ENCODE results near the gene RBMS3. TPM values are rescaled to one million over a fixed set of nuclear protein-coding genes. Genes with fewer than 3 reads are reported as not detected.

The RBMS3 gene
- total and polyA plus RNA-seq, 2 experiments from 2014 or later = 3.2 to 7.4 TPM

- Histone ChIP-seq H4K20me1 (replicated peaks; ENCODE audit: insufficient read depth) (no peaks in the 10 kb centered on the region), H3K27ac (ENCODE audit: low read depth) (no peak overlapping the region), H3K4me2 (no peak overlapping the region), H3K4me3 (no peak overlapping the region), H2AFZ (no peak overlapping the region), H3K36me3 (ENCODE audit: insufficient read depth) (no peaks in the 10 kb centered on the region), H3K79me2 (replicated peaks; ENCODE audit: insufficient read depth) (no peaks in the 10 kb centered on the region), H3K4me1 (ENCODE audit: insufficient read depth) (peaks cover 43% of the 10 kb centered on the region), H3K27me3 (ENCODE audit: insufficient read depth) (no peaks in the 10 kb centered on the region), H3K9me2 (ENCODE audit: insufficient read depth) (no peaks in the 10 kb centered on the region), H3F3A (replicated peaks; ENCODE audit: low read depth) (no peaks in the 10 kb centered on the region)
- Mint-ChIP-seq H3K36me3 (ENCODE audit: low read depth) (no peaks in the 10 kb centered on the region), H3K27ac (no peak overlapping the region), H3K9me3 (no peaks in the 10 kb centered on the region), H3K27me3 (ENCODE audit: insufficient read depth, low read depth, poor library complexity) (no peaks in the 10 kb centered on the region), H3K4me3 (no peak overlapping the region), H3K4me1 (peaks cover 47% of the 10 kb centered on the region)
- TF ChIP-seq, protein P1, sequence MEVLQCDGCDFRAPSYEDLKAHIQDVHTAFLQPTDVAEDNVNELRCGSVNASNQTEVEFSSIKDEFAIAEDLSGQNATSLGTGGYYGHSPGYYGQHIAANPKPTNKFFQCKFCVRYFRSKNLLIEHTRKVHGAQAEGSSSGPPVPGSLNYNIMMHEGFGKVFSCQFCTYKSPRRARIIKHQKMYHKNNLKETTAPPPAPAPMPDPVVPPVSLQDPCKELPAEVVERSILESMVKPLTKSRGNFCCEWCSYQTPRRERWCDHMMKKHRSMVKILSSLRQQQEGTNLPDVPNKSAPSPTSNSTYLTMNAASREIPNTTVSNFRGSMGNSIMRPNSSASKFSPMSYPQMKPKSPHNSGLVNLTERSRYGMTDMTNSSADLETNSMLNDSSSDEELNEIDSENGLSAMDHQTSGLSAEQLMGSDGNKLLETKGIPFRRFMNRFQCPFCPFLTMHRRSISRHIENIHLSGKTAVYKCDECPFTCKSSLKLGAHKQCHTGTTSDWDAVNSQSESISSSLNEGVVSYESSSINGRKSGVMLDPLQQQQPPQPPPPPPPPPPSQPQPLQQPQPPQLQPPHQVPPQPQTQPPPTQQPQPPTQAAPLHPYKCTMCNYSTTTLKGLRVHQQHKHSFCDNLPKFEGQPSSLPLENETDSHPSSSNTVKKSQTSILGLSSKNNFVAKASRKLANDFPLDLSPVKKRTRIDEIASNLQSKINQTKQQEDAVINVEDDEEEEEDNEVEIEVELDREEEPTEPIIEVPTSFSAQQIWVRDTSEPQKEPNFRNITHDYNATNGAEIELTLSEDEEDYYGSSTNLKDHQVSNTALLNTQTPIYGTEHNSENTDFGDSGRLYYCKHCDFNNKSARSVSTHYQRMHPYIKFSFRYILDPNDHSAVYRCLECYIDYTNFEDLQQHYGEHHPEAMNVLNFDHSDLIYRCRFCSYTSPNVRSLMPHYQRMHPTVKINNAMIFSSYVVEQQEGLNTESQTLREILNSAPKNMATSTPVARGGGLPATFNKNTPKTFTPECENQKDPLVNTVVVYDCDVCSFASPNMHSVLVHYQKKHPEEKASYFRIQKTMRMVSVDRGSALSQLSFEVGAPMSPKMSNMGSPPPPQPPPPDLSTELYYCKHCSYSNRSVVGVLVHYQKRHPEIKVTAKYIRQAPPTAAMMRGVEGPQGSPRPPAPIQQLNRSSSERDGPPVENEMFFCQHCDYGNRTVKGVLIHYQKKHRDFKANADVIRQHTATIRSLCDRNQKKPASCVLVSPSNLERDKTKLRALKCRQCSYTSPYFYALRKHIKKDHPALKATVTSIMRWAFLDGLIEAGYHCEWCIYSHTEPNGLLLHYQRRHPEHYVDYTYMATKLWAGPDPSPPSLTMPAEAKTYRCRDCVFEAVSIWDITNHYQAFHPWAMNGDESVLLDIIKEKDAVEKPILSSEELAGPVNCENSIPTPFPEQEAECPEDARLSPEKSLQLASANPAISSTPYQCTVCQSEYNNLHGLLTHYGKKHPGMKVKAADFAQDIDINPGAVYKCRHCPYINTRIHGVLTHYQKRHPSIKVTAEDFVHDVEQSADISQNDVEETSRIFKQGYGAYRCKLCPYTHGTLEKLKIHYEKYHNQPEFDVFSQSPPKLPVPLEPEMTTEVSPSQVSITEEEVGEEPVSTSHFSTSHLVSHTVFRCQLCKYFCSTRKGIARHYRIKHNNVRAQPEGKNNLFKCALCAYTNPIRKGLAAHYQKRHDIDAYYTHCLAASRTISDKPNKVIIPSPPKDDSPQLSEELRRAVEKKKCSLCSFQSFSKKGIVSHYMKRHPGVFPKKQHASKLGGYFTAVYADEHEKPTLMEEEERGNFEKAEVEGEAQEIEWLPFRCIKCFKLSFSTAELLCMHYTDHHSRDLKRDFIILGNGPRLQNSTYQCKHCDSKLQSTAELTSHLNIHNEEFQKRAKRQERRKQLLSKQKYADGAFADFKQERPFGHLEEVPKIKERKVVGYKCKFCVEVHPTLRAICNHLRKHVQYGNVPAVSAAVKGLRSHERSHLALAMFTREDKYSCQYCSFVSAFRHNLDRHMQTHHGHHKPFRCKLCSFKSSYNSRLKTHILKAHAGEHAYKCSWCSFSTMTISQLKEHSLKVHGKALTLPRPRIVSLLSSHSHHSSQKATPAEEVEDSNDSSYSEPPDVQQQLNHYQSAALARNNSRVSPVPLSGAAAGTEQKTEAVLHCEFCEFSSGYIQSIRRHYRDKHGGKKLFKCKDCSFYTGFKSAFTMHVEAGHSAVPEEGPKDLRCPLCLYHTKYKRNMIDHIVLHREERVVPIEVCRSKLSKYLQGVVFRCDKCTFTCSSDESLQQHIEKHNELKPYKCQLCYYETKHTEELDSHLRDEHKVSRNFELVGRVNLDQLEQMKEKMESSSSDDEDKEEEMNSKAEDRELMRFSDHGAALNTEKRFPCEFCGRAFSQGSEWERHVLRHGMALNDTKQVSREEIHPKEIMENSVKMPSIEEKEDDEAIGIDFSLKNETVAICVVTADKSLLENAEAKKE (CRISPR knock-in tag; IDR thresholded peaks at IDR 0.05) = no peak
- TF ChIP-seq POLR2AphosphoS5 (IDR thresholded peaks at IDR 0.05; ENCODE audit: low read depth) (no peak), CTCF (conservative IDR thresholded peaks at IDR 0.05; ENCODE audit: low read depth in 2 of 2) (no peak), STAT1 (IDR thresholded peaks at IDR 0.05; ENCODE audit: unreplicated experiment) (no peak), NANOG (IDR thresholded peaks at IDR 0.05; ENCODE audit: borderline replicate concordance) (no peak), REST (IDR thresholded peaks at IDR 0.05; ENCODE audit: unreplicated experiment) (no peak), JUNB (IDR thresholded peaks at IDR 0.05; ENCODE audit: unreplicated experiment) (no peak), EZH2 (IDR thresholded peaks at IDR 0.05; ENCODE audit: low read depth, unreplicated experiment) (no peak), CREB1 (CRISPR knock-in tag; IDR thresholded peaks at IDR 0.05; ENCODE audit: low read depth) (no peak), ZNF331 (CRISPR knock-in tag; IDR thresholded peaks at IDR 0.05; ENCODE audit: low read depth) (no peak), ZNF114 (CRISPR knock-in tag; IDR thresholded peaks at IDR 0.05) (no peak), EZH2phosphoT487 (IDR thresholded peaks at IDR 0.05; ENCODE audit: unreplicated experiment) (no peak)
- TF ChIP-seq, protein P2, sequence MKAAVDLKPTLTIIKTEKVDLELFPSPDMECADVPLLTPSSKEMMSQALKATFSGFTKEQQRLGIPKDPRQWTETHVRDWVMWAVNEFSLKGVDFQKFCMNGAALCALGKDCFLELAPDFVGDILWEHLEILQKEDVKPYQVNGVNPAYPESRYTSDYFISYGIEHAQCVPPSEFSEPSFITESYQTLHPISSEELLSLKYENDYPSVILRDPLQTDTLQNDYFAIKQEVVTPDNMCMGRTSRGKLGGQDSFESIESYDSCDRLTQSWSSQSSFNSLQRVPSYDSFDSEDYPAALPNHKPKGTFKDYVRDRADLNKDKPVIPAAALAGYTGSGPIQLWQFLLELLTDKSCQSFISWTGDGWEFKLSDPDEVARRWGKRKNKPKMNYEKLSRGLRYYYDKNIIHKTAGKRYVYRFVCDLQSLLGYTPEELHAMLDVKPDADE (IDR thresholded peaks at IDR 0.05) = no peak
- DNase-seq (ENCODE audit: low spot score) (no peak), ATAC-seq (no peak)
Observed at GRCh38 chr3:29412110-29412509, 131.2 kb downstream of the RBMS3 start.
